GM19328 (cell line): ENCODE measurements around the gene ENTPD3.

Experiments used
- ATAC-seq: cut with Tn5 transposase; IDR thresholded peaks from one replicate; pipeline ENCODE4 v1.9.1; 2021; ENCODE audit warnings: mild to moderate bottlenecking, moderate library complexity; ENCODE audit not compliant: unreplicated experiment

ENTPD3 gene, protein sequence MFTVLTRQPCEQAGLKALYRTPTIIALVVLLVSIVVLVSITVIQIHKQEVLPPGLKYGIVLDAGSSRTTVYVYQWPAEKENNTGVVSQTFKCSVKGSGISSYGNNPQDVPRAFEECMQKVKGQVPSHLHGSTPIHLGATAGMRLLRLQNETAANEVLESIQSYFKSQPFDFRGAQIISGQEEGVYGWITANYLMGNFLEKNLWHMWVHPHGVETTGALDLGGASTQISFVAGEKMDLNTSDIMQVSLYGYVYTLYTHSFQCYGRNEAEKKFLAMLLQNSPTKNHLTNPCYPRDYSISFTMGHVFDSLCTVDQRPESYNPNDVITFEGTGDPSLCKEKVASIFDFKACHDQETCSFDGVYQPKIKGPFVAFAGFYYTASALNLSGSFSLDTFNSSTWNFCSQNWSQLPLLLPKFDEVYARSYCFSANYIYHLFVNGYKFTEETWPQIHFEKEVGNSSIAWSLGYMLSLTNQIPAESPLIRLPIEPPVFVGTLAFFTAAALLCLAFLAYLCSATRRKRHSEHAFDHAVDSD

DNA sequence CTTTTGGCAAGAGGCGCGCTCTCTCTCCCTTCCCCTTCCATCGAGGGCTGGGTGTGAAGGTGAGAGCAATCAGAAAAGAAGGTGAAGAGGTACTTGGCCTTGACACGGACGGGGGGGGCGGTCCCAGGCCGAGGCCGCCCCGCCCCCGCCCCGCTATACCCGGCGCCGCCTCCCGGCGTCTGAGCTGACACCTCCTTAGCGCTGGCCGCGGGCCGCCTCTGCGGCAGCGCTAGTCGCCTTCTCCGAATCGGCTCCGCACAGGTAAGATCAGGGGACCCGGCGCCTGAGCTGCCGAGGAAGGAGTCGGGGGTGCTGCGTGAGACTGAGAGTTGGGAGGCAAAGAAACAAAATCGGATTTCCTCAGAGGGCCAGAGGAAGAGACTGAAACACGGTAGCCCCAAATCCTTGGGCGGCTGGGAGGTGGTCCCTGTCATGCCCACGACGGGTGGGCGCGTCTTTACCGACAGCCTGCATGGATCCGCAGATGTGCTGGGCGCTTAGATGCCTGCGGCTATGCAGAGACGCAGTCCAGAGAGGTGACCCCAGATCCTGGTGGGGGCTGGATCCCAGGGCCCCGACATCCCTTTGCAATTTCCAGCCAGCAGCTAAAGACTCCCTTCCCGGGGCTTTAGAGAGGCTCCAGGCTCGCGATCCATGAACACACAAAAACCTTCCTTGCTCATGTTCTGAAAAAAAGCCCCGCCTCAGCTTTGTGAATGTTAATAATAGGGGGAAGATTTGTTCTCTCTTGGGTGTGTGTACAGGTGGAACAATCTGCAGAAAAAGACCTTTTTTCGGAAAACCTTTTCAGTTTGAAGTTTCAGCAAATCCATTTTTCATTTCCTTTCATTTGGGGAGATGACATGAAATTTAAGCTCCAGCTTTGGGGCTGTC lies at the start of gene ENTPD3:
TSS of gene ENTPD3 (plus strand) at position 184 of the 894 bp plus-strand sequence. CDS start 874 bp downstream, outside the sequence.
- no peak for ATAC-seq

DNA sequence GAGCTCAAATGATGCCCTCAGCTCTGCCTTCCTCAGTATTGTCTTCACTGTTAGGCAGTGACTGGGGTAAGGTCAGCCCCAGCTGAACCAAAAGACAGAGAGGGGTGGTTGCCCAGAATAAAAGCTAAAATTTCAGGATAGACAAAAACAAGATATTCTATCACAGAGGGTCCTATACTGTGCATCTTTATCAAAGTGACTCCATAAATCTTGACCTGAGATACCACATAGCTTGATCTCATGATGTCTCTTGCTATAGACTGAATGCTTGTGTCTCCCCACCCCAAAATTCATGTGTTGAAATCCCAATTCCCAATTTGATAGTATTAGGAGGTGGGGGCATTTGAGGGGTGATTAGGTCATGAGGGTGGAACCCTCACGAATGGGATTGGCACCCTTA lies 47.1 kb upstream of the ENTPD3 start:
- no peak for ATAC-seq

DNA sequence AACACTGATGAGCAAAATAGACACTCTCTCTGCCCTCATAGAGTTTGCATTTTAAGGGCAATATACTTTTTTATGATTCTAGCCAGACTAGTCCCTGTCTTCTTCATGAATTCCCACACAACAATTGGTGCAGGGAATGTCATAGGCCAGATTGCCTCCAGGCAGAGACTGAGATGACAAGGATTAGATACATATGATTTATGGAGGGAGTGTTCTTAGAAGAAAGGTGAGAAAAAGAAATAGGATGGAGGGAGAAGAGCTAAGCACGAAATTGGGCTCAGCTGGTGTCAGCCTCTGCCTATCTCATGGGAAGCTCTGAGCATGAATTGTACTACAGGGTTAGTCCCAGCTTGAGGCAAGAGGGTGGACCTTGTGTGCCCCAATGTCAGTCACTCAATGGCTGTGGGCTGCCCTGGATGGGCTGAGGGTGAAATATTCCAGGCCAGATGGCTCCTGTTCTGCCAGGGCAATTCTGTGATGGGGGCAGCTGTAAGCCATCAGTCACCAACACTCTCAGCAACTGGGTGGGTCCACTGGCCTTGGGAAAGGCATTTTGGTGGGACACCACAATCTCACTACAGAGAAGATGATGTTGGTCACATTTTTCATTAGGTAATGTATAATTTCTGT lies 46.3 kb upstream of the ENTPD3 start:
- ATAC-seq = no peak

DNA sequence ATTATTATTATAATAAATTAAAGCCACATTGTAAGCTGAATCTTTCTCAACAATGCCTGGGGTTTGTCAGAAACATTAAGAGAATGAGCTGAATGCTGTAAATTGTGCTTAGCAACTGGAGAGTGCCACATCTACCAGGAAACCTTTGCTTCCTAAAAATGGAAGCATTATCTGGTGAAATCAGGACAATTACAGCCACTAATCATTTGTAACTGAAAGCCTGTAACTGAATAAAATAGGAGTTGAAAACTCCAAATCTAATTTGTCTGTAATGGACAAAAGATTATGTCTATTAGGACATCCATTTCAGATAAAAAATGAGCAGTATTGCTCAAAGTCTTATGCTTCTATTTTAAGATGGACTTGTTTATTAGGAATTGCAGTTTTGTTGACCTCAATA lies 45.3 kb upstream of the ENTPD3 start:
- no peak for ATAC-seq

DNA sequence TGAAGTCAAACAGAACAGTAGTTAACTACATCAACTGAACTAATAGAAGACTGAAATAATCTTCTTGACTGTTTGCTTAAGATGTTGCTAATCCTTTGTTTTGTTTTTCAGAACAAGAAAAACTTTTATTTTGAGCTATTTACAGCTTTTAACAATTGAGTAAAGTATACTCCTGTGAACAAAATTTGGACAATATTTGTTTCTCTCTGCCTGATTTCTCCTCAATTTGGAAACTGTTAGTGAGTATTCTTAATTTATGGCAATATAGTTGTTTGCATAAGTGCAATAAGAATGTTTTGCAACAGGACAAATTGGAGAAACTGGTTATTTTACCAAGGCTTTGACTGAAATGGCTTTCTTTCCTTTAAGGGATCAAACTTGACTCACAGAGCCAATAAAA lies 36.5 kb upstream of the ENTPD3 start:
- no peak for ATAC-seq

DNA sequence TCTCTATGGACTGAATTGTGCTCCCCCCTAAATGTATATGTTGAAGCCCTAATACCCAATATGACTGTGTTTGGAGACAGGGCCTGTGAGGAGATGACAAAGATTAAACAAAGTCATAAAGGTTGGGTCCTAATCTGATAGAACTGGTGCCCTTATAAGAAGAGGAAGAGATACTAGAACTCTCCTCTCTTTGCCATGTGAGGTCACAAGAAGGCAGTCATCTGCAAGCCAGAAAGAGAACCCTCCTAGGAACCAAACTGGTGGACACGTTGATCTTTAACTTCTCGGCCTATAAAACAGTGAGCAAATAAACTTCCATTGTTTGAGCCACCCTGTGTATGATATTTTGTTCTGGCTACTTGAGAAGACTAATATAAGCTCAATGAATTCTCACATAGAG lies 31.6 kb upstream of the ENTPD3 start:
- no peak for ATAC-seq

DNA sequence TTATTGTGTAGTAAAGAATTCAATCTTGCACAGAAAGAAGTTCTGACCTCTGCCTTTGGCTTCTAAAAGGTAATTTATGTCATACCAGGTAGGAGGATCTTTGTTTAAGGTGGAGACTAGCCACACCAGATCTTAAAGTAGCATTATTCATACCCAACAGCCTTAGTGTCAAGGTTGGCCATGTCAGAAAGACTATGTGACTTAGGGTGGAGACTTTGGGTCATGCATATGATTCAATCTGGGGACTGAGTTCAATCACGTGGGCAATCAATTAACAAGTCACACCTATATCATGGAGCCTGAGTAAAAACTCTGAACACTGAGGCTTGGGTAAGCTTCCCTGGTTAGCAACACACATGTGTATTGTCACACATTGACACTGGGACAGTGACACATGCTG lies 28.5 kb upstream of the ENTPD3 start:
- ATAC-seq = no peak

DNA sequence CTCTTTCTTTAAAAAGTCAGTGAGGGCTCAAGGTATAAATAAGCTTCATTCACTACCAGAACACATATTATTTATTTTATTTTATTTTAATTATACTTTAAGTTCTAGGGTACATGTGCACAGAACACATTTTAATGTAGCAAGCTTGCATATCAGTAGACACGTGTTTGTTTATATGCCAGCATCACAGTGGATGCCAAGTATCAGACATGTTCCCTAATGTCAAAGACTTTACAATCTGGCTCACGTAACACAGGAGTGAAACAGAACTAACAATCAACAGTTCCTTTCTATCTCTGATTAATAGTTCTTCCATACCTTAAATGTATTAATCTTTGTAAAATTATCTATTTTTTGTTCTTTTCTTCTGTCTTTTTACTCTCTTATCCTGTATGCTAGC lies 23.3 kb upstream of the ENTPD3 start:
- no peak for ATAC-seq

DNA sequence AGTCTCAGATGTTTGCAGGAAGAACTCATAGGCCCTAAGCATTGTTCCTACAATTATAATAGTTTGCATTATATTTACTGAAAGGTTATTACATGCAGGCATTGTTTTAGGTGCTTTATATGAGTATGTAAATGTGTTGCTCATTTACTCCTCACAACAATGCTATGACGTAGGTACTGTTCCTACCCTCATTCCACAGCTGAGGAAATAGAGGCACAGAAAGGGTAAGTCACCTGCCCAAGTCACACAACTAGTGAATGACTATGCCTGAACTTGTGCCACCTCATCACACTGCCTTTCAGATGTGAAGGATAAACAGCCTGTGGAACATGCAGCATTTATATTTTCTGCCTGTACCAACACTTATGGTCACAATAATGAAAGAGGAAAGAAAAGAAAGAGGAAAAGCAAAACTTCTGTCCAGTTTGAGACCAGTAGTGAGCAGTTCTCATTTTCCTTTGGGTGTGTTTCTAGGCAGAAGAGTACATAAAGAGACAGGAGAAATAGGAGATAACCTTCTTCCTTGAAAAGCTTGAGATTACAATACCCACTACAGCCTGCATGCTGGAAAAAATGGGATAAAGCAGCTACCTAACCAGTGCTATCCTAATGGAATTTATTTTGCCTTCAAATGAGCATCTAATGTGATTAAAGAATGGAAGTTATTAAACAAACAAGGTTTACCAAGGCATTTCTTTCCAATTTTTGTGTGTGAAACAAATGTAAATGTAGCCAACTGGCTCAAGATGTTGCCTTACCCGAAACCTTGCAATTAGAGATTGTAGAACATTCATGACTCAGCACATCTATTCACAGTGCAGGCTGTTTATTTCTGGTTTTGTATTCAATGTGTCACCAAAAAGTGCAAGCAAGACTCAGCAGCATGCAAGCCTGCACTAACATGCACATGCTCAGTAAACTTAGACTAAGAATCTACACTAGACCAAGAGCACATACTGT lies 20.5 kb upstream of the ENTPD3 start:
- ATAC-seq = no peak

DNA sequence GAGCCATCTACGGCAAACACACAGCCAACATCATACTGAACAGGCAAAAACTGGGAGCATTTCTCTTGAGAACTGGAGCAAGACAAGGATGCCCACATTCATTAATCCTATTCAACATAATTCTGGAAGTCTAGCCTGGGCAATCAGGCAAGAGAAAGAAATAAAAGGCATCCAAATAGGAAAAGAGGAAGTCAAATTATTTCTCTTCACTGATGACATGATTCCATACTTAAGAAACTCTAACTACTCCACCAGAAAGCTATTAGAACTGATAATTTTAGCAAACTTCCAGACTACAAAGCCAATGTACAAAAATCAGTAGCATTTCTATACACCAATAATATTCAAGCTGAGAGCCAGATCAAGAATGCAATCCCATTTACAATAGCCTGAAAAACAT lies 17.3 kb upstream of the ENTPD3 start:
- no peak for ATAC-seq

DNA sequence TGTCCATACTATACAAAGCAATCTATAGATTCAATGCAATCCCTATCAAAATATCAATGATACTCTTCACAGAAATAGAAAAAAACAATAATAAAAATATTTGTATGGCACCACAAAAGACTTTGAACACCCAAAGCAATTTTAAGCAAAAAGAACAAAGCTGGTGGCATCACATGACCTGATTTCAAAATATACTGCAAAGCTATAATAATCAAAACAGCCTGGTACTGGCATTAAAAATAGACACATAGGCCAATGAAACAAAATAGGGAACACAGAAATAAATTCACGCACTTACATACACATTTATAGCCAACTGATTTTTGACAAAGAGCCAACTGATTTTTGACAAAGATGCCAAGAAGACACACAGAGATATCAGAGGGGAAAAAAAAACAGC lies 9.2 kb upstream of the ENTPD3 start:
- no peak for ATAC-seq

DNA sequence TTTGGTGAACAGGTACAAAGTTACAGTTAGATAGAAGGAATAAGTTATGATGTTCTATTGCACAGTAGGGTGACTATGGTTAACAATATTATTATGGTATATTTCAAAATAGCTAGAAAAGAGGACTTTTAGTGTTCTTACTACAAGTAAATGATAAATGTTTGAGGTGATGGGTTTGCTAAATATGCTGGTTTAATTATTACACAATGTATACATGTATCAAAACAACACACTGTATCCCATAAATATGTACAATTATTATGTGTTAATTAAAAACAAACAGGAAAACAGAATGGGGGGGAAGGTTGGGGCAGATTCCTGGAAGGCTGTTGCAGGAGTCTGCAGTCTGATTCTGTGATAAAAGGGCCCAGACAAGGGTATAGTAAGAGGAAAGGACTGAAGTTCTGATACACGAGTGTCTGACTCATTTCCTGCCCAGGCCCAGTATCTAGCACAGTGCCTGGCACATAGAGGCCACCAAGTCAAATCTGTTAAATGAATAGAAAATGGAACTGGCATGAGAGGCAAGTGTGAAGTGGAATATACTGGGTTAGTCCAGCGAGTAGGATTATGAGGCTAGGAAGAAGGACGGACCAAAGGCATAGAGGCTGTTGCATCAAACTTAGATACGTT lies 7.2 kb upstream of the ENTPD3 start:
- ATAC-seq = no peak

DNA sequence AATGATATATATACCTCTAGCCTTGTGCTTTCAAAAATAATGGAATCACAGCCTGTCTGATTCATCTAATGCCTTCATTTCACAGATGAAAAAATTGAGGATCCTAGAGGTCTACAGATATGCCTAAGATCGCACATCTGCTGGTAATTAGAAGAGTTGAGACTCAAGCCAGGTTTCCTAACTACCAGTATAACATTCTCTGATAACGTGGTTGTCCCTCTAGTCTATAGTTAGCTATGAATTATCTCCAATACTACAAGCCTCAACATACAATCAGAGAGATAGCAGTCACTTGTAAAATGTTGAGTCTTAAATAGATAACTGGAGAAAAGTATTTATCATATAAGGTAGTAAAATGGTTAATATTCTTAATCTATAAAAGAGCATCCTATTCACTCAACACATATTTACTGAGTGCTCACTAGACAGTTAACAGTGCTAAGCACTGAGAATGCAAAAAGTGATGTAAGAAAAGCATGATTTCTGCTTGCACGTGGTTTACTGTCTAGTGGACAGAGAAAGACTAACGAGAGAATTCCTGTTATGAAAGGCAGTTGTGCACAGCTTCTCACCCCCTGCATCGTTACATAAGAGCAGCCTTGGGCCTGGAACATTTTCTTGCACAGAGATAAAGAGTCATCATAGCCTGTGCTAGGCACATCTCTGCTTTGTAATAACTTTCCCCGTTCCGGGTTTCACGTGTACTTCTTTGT lies 4.9 kb upstream of the ENTPD3 start:
- no peak for ATAC-seq

DNA sequence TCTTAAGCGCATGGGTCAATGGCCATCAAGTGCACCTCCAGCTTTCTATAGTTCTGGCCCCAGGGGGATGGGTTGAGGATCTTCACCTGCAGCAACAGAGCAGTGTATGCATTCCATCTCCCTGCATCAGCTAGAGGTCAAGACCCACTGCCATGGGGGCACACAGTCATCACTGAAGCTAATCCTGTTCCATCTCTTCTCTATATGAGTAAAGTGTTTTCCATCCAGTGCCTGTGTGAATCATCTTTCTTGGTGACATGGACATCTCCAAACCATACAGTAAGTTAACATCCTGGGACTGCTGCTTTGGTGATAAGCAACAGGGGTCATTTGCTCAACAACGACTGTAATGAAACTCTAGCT lies 4.4 kb upstream of the ENTPD3 start:
- no peak for ATAC-seq

DNA sequence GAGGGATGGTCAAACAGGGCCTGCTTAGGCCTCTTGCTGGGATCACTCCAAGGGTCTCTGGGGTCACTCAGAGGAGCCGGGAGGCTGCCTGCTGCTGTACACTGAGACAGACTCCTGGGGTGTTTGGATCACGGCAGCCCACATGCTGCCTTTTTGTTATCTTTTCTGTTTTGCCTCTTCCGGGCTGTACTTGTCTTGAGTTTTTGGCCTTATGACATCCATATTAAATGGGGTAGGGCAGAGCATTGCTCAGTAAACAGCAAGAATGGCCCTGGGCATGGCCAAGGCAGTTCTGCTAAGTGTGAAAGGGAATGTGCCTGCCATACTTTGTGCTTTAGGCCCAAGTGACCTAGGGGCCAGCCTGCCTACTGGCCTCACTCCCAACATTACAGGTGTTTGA lies 771 bp upstream of the ENTPD3 start:
- no peak for ATAC-seq

DNA sequence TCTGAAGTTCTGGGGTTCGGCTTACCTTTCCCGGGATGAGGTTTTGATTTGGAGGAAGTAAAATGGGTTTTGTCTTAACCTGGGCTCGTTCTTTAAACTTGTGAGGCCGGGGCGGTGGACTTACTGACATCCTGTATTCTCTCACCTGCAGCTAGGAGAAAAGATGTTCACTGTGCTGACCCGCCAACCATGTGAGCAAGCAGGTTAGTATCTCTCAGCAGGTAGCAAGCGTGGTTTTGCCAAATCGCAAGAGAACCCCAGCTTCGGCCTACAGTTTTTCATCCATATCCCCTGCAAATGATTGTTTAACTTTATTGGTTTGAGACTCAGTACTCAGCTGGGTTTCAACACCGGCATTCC lies 891 bp downstream of the ENTPD3 start:
- no peak for ATAC-seq

DNA sequence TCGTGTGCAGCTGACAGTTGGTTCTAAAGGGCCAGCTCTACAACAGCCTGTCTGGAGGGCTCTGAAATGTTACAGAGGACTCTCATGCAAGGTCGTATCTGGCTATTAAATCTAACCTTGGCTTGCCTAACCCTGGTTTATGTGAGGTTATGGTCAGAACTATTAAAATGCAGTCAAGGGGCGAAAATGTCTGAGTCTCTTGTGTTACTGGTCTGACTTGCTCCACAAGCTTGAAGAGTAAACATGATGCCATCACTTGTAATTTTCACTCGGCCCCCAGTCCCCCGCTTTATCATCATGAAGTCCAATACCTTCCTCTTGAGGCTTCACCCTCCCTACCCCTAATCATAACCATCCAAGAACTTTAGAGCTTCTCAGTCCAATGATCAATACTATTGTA lies 9.4 kb downstream of the ENTPD3 start:
- no peak for ATAC-seq

DNA sequence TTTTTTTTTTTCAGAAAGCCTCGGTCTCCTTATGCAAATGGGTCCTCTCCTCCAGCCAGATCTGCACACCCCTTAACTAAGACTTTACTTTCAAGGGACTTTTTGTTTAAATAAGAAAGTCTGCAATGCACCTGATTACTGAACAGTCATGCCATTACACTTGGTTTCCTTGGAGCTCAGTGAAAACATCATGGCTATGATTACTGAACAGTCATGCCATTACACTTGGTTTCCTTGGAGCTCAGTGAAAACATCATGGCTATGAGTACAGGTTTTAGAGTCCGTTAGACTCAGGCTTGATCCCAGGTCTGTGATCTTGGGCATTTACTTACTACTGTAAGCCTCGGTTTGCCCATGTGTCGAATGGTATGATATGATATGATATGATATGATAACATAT lies 10.1 kb downstream of the ENTPD3 start:
- ATAC-seq = no peak

DNA sequence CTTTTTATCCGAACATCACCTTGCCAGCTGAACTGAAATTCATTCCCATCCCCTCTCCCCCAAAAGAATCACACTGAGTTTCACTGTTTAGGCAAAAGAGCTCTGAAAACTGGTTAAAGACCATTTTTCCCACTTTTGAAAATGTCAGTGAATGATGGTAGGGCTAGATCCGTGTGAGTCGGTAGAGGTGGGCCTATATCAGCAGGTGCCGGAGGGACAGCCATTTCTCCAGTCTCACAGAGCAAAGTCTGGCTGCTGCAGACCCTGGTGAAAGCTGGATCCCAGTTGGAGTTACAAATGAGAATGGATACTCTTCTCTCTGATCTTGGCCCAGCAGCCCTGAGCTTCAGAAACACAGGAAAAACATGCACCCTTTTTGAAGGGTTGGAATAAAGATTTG lies 10.9 kb downstream of the ENTPD3 start:
- ATAC-seq = no peak
